Mesothelial cell of epicardium (in vitro differentiated cells): ENCODE data around the gene TNFSF10. TPM values are rescaled to one million over a fixed set of nuclear protein-coding genes. Genes with fewer than 3 reads are reported as not detected.
A peak's percentile ranks its signal among the peaks of the same experiment; 100 is the strongest.

Experiments used
- DNase-seq, 2 experiments: peaks; one replicate each; pipeline ENCODE4 v3.0.0; 2021; ENCODE audit warnings: low spot score in 2 of 2; ENCODE audit not compliant: unreplicated experiment in 2 of 2
- H3K27ac Mint-ChIP-seq: 2 replicates; pipeline ENCODE4 v1.8.0; 2021; ENCODE audit warnings: mixed read lengths
- H3K27me3 Mint-ChIP-seq: 2 replicates; pipeline ENCODE4 v1.8.0; 2021; ENCODE audit warnings: low read depth, mixed read lengths
- H3K36me3 Mint-ChIP-seq: 2 replicates; pipeline ENCODE4 v1.8.0; 2021; ENCODE audit warnings: mixed read lengths
- H3K4me1 Mint-ChIP-seq: 2 replicates; pipeline ENCODE4 v1.8.0; 2021; ENCODE audit warnings: mixed read lengths
- H3K4me3 Mint-ChIP-seq: 2 replicates; pipeline ENCODE4 v1.8.0; 2021; ENCODE audit warnings: mild to moderate bottlenecking, moderate library complexity, mixed read lengths
- H3K9me3 Mint-ChIP-seq: 2 replicates; pipeline ENCODE4 v1.8.0; 2021; ENCODE audit warnings: mixed read lengths
- CTCF ChIP-seq: fragments of 200-600 bp; sonication (generic); IDR thresholded peaks from one replicate; pipeline ENCODE4 v1.5.0; 2021; ENCODE audit warnings: antibody characterized with exemption; ENCODE audit not compliant: unreplicated experiment
- total RNA-seq: library from RNA; stranded (reverse); gene quantifications from 3 replicates; pipeline ENCODE4 v1.2.1, GENCODE V29; 2021

TNFSF10 gene
- total RNA-seq, 1 donor from 2014 or later: 1.7 TPM

GRCh38 chr3:172542999-172543398, 19.8 kb upstream of the TNFSF10 start:
- Mint-ChIP-seq H3K27me3 (no peaks in the 10 kb centered on the region), H3K9me3 (peaks cover 17% of the 10 kb centered on the region), H3K27ac (peak overlapping the region; percentile 34)

GRCh38 chr3:172541945-172542488, 18.8 kb upstream of the TNFSF10 start:
- Mint-ChIP-seq H3K4me3 (no peak overlapping the region), H3K4me1 (peaks cover 30% of the 10 kb centered on the region), H3K9me3 (peaks cover 17% of the 10 kb centered on the region), H3K27me3 (no peaks in the 10 kb centered on the region), H3K36me3 (no peaks in the 10 kb centered on the region), H3K27ac (no peak overlapping the region)
- TF ChIP-seq CTCF: no peak
- no peak for DNase-seq

More at GRCh38 chr3:172542999-172543398, 19.8 kb upstream of the TNFSF10 start:
- Mint-ChIP-seq H3K4me3 (no peak overlapping the region), H3K4me1 (peaks cover 28% of the 10 kb centered on the region), H3K36me3 (no peaks in the 10 kb centered on the region)
- DNase-seq: no peak
- TF ChIP-seq CTCF: no peak

GRCh38 chr3:172540049-172540448, 16.8 kb upstream of the TNFSF10 start:
- no peak for DNase-seq
- no peaks in the 10 kb centered on the region for H3K36me3 Mint-ChIP-seq
- H3K27ac Mint-ChIP-seq: no peak overlapping the region
- peaks cover 28% of the 10 kb centered on the region for H3K4me1 Mint-ChIP-seq
- no peaks in the 10 kb centered on the region for H3K27me3 Mint-ChIP-seq
- H3K9me3 Mint-ChIP-seq: peaks cover 20% of the 10 kb centered on the region
- no peak overlapping the region for H3K4me3 Mint-ChIP-seq
- no peak for TF ChIP-seq CTCF

GRCh38 chr3:172539273-172539672, 16.0 kb upstream of the TNFSF10 start:
- TF ChIP-seq CTCF: no peak
- Mint-ChIP-seq H3K27me3 (no peaks in the 10 kb centered on the region), H3K36me3 (no peaks in the 10 kb centered on the region), H3K4me3 (no peak overlapping the region), H3K27ac (no peak overlapping the region), H3K9me3 (peaks cover 20% of the 10 kb centered on the region), H3K4me1 (peaks cover 28% of the 10 kb centered on the region)
- no peak for DNase-seq

- H3K27me3 Mint-ChIP-seq: no peaks in the 10 kb centered on the region
- H3K4me1 Mint-ChIP-seq: peaks cover 27% of the 10 kb centered on the region
- no peak overlapping the region for H3K4me3 Mint-ChIP-seq
- peaks cover 20% of the 10 kb centered on the region for H3K9me3 Mint-ChIP-seq
- DNase-seq: no peak
- no peak overlapping the region for H3K27ac Mint-ChIP-seq
- TF ChIP-seq CTCF: no peak
- H3K36me3 Mint-ChIP-seq: no peaks in the 10 kb centered on the region
Measured at GRCh38 chr3:172538368-172539151, 15.3 kb upstream of the TNFSF10 start.
